LNCaP clone FGC (cell line): ENCODE data around the gene KRTAP4-12.
"Not testable (repeated sequence)": the region's sequence is repeated elsewhere in the genome, so short reads cannot be mapped to it uniquely, and the experiment has no call there.

Experiments
- DNase-seq: peaks from one replicate; pipeline ENCODE4 v3.0.0-alpha.2; 2011; ENCODE audit warnings: low read depth
- H3K4me3 ChIP-seq: 2 replicates; pipeline ENCODE4 v1.5.1; 2011; ENCODE audit warnings: mild to moderate bottlenecking, low read depth, low read length, control low read depth
- CTCF ChIP-seq: IDR thresholded peaks from 2 replicates; pipeline ENCODE4 v1.5.1; 2012; ENCODE audit warnings: mild to moderate bottlenecking; ENCODE audit not compliant: control insufficient read depth, insufficient read depth; ENCODE audit errors: extremely low read depth

The KRTAP4-12 gene

DNA sequence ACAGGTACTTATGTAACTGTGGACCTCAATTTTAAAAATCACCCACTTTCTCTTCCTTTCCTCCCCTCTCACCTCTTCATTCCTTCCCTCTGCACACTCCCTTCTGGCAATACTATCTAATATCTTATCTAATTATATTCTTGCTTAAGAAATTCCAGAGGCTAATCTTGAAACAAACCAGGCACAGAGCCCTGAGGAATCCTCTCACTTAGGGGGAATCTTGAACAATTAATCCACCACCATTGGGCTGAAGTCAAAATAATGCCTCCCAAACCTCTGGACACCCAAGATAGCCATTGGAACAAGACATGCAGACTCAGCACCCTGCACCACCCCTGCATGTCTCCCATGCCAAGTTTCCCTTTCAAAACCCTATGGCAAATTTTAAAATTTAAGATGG lies 17.4 kb upstream of the KRTAP4-12 start:
- no peak for DNase-seq
- H3K4me3 ChIP-seq = no peak overlapping the region
- no peak for TF ChIP-seq CTCF

- no peak within 1 kb of the TSS for H3K4me3 ChIP-seq
- DNase-seq = no peak
- TF ChIP-seq CTCF = no peak
Observed at GRCh38 chr17:41140360-41141131, 16.6 kb upstream of the KRTAP4-12 start, which contains the start of gene KRTAP4-6. TSS of gene KRTAP4-6 (minus strand) at chr17:41140544. CDS start at chr17:41140487, 57 bp downstream.

DNA sequence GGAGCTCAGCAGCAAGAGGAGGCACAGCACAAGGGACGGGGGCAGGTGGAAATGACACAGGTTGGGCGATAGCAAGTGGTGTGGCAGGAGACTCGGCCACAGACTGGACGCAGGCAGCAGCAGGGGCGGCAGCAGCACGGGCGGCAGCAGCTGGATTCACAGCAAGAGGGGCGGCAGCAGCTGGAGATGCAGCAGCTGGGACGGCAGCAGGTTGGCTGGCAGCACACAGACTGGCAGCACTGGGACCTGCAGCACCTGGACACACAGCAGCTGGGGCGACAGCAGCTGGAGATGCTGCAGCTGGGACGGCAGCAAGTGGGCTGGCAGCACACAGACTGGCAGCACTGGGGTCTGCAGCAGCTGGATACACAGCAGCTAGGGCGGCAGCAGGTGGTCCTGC lies 15.9 kb upstream of the KRTAP4-12 start:
- DNase-seq, H3K4me3 ChIP-seq: not testable (repeated sequence)

GRCh38 chr17:41133880-41134735 lies 10.1 kb upstream of the KRTAP4-12 start:
- no peak for DNase-seq
- TF ChIP-seq CTCF = no peak
- H3K4me3 ChIP-seq = no peak overlapping the region

- DNase-seq = no peak
- no peak for TF ChIP-seq CTCF
- H3K4me3 ChIP-seq = no peak overlapping the region
Observed at GRCh38 chr17:41131979-41132378, 8.0 kb upstream of the KRTAP4-12 start.

DNA sequence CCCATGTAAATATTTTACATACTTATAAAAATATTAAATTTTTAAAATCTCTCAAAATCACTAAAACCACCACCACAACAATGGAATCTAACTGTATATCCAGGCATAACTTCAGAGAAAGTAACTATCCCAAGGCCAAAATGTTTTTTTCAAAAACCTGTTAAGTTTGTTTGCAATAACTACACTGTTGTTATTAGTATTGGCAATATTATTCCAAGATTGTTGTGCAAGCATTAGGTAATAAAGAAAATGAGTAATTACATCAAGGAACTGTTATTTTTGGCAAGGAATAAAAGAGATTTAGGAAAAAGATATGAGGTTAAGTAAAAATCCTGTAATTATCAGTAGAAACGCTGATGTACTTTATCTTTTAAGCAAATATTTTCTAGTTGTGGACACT lies 3.4 kb upstream of the KRTAP4-12 start:
- DNase-seq = no peak
- no peak for TF ChIP-seq CTCF

DNA sequence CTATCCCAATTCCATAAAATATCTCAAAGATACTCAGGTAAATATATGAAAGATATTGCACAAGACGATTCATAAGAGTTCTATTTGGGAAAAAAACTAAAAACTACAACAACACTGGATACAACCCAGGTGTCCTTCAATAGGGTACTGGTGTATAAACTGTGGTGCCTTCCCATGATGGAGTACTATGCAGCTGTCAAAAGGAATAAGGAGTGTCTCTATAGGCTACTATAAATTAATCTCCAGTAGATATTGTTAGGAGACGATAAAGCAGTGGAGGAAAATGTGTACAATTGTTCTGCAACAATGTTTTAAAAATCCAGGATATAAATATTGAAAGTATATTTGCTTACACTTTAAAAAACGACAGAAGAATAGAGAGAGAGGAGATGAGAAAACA lies 2.4 kb upstream of the KRTAP4-12 start:
- DNase-seq = no peak
- TF ChIP-seq CTCF = no peak
- no peak overlapping the region for H3K4me3 ChIP-seq

More for the DNA sequence above, 3.4 kb upstream of the KRTAP4-12 start:
- no peak overlapping the region for H3K4me3 ChIP-seq
